BLaER1 treated with 17β-estradiol and CSF1 and Interleukin-3, amounts not matched to agents 10 nM and 100 nM (cell line): ENCODE results near the gene LRRC23.
"Not testable (repeated sequence)": the region's sequence is repeated elsewhere in the genome, so short reads cannot be mapped to it uniquely, and the experiment has no call there.

ENCODE experiments used
- H3K27ac ChIP-seq, 11 experiments: shearing (Covaris generic); formaldehyde crosslinking; 2 replicates each; pipeline ENCODE4 v1.8.1; 2022
- H3K27me3 ChIP-seq, 11 experiments: shearing (Covaris generic); formaldehyde crosslinking; 2 replicates each; pipeline ENCODE4 v1.8.1; 2022
- H3K36me3 ChIP-seq, 11 experiments: shearing (Covaris generic); formaldehyde crosslinking; 2 replicates each; pipeline ENCODE4 v1.8.1; 2022
- H3K4me1 ChIP-seq, 10 experiments: shearing (Covaris generic); formaldehyde crosslinking; 2 replicates each; pipeline ENCODE4 v1.8.1; 2022
- H3K4me2 ChIP-seq, 11 experiments: shearing (Covaris generic); formaldehyde crosslinking; 2 replicates each; pipeline ENCODE4 v1.8.1; 2022
- H3K4me3 ChIP-seq, 10 experiments: shearing (Covaris generic); formaldehyde crosslinking; 2 replicates each; pipeline ENCODE4 v1.8.1; 2022
- H3K9ac ChIP-seq, 11 experiments: shearing (Covaris generic); formaldehyde crosslinking; 2 replicates each; pipeline ENCODE4 v1.8.1; 2022
- H3K9me3 ChIP-seq, 11 experiments: shearing (Covaris generic); formaldehyde crosslinking; replicated peaks in 1 of 11; 2 replicates each; pipeline ENCODE4 v1.8.1; 2022
- H4K20me1 ChIP-seq, 11 experiments: shearing (Covaris generic); formaldehyde crosslinking; 2 replicates each; pipeline ENCODE4 v1.8.1; 2022
- Cebpa-rat ChIP-seq, 11 experiments: shearing (Covaris generic); IDR thresholded peaks; 2 replicates each; pipeline ENCODE4 v1.8.1; 2022

The LRRC23 gene

DNA sequence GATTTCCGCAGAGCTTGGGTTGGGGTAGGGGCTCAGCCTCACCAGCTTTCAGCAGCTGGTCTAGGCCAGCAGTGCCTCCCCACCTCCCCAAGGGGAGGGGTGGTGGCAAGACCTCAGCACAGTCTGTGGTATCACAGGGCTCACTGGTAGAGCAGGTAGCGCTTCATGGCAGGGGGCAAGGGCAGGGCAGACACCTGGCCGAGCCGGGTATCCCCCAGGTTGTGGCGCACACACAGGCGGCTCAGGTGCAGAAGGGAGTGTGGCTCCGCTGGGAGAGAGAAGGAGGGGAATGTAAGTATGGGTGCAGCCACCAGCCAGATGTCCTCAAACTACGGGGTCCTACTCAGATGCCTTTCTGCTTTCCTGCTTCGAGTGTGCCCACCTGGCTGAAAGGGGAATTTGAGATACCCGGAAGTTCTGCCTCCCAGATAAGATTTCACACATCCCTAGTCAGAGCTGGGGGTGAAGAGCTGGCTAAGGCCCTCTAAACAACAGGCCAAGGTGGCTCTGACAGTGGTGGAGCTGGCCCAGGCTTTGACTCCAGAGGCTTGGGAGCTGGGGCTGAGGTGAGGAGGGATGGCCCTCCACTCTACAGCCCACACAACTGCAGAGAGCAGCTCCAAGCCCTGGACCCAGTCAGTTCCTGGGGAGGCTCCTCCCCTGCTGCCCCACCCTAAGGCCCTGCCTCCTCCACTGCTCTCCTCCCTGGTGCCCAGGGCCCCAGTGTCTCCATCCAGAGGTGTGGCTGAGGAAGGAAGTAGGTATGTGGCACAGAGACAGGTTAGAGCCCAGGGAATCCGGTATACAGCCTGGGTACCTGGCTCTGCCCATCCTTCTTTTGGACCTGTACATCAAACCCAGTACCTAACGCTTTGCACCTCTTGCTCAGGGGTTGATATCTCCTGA, 33.3 kb upstream of the LRRC23 start:
- Histone ChIP-seq H3K9ac (peak overlapping the region; percentile 82 to 99 (median 90); a peak in 20 of 22 replicates), H3K36me3 (peaks cover 31 to 56% (median 43%) of the 10 kb centered on the region in 11 experiments)
- no peak for TF ChIP-seq Cebpa-rat (IDR thresholded peaks at IDR 0.05)

DNA sequence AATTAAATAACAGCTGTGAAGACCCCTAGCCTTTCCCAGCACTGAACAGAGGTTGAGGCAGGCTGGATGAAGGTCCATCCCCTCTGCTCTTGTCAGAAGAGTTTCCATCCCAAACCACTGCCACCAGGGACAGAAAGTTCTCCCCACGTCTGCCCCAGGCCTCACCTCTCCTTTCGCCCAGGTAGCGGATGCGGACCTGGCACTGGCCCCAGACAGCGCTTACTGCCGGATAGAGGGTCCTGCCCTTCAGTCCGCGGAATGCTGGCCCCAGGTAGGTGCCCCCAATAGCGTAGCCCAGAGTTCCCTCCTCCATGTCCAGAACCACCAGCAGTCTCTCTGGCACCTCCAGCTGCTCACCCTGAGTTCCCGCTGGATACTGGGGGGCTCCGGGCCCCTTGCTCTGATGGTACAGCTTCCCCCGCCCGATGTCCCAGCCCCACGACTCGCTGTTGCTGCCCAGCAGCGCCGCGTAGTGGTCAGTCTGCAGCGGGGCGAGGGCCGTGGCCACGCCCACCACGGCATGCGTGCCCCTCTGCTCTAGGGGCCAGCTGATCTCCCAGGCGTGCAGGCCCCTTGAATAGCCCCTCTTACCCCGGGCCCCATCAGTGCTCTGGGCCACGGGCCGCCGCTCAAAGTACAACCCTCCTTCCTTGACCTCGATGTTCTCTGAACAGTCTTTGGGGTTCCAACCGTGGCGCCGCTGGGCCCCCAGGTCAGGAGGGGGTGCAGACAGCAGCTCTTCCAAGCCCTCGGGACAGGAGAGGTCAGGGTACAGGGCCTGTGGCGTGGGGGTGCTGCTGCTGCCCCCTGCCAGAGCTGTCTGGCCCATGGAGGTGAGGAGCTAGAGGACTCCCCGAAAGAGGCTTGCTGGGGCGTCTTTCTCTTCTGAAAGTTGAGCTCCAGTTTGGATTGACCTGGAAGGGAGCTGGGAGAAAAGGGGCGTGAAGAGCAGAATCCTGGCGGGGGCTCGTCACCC, 32.3 kb upstream of the LRRC23 start:
- Histone ChIP-seq H3K9ac (peak overlapping the region; percentile 82 to 99 (median 90)), H3K4me1 (peaks cover 47 to 62% (median 55%) of the 10 kb centered on the region in 10 experiments), H3K4me2 (peak overlapping the region; percentile 94 to 100 (median 99)), H3K27ac (peak overlapping the region; percentile 57 to 94 (median 86)), H4K20me1 (peaks cover 43 to 56% (median 48%) of the 10 kb centered on the region in 11 experiments), H3K36me3 (peaks cover 29 to 65% (median 43%) of the 10 kb centered on the region in 11 experiments), H3K27me3 (no peaks in the 10 kb centered on the region), H3K4me3 (peak overlapping the region; percentile 66 to 92 (median 76)), H3K9me3 (no peaks in the 10 kb centered on the region)
- TF ChIP-seq Cebpa-rat (IDR thresholded peaks at IDR 0.05): no peak

More for the DNA sequence above, 33.3 kb upstream of the LRRC23 start:
- peak overlapping the region in 7 of 11 experiments; percentile 1 to 94 (median 82); a peak in 8 of 22 replicates for H3K27ac ChIP-seq
- H3K9me3 ChIP-seq: no peaks in the 10 kb centered on the region
- no peaks in the 10 kb centered on the region for H3K27me3 ChIP-seq
- H4K20me1 ChIP-seq: peaks cover 43 to 60% (median 55%) of the 10 kb centered on the region in 11 experiments
- peak overlapping the region; percentile 66 to 92 (median 76); a peak in 19 of 20 replicates for H3K4me3 ChIP-seq
- peaks cover 54 to 70% (median 62%) of the 10 kb centered on the region in 10 experiments for H3K4me1 ChIP-seq
- peak overlapping the region; percentile 94 to 100 (median 99) for H3K4me2 ChIP-seq

DNA sequence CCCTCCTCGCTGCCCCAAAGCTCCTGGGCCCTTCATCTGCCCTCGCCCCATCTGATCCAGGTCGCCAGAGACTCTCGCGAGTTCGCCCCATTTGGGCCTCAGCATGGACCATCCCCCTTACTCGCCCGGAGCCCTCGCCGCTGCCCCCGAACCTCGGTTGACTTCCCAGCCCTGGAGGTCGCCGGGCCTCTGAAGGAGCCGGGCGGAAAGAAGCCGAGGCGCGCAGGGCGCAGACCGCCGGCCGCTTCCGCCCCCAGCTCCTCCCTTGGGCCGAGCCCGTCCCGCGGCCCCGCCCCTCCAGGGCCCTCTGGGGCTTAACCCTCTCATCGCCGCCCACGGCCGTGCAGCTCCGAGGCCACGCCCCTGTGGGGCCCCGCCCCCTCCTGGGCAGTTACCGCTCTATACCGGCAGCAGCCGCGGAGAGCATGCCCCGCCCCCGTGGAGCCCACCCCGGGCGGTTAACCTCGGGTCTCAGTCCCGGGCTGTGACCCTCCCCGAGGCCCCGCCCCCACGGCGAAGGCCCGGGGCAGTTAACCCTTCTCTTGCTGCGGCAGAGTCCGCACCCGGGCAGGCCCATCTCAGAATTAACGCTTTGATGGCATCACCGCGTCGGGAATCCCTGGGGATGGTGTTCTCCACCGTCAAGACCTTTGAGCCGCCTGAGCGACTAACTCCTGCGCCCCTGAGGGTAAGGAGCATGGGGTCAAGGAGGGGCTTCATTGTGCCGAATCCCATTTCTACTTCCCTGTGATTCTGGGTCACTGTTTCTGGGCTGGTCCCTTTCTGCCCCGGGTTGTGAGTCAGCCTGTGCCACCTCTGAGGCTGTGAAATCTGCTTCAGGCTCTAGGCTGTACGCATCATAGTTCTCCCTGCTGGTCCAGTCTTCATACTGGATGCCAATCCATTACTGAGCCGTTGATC, 31.3 kb upstream of the LRRC23 start, which contains the start of gene SPSB2:
Gene SPSB2, minus strand, starts transcription at position 210 of the 921 bp plus-strand sequence. CDS start 402 bp downstream, outside the sequence.
- Histone ChIP-seq H3K27ac (peak within 1 kb of the TSS; percentile 57 to 94 (median 86)), H3K27me3 (no peaks in the 10 kb centered on the region), H3K4me2 (peak within 1 kb of the TSS; percentile 94 to 100 (median 99)), H3K9ac (peak within 1 kb of the TSS; percentile 82 to 99 (median 90)), H3K4me3 (peak within 1 kb of the TSS; percentile 66 to 92 (median 76)), H4K20me1 (peaks cover 38 to 46% (median 40%) of the 10 kb centered on the region in 11 experiments), H3K4me1 (peaks cover 47 to 60% (median 54%) of the 10 kb centered on the region in 10 experiments), H3K9me3 (no peaks in the 10 kb centered on the region), H3K36me3 (peaks cover 29 to 73% (median 47%) of the 10 kb centered on the region in 11 experiments)
- no peak for TF ChIP-seq Cebpa-rat (IDR thresholded peaks at IDR 0.05)

DNA sequence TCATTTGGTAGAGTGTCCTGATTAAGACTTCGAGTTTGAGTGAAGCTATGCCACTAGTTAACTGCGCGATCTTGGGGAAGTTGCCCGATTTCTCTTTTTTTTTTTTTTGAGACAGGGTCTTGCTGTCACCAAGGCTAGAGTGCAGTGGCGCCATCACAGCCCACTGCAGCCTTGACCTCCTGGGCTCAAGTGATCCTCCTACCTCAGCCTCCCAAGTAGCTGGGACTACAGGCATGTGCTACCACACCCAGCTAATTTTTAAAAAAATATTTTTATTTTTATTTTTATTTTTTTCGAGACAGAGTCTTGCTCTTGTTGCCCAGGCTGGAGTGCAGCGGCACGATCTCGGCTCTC, 30.6 kb upstream of the LRRC23 start:
- H3K9me3 ChIP-seq, H3K27me3 ChIP-seq: not testable (repeated sequence)
- Histone ChIP-seq H3K36me3 (peaks cover 29 to 71% (median 45%) of the 10 kb centered on the region in 11 experiments), H3K4me2 (peak overlapping the region; percentile 76 to 100 (median 99)), H3K4me3 (peak overlapping the region; percentile 66 to 92 (median 76)), H3K4me1 (peaks cover 41 to 53% (median 48%) of the 10 kb centered on the region in 10 experiments), H3K9ac (peak overlapping the region; percentile 82 to 99 (median 90); a peak in 21 of 22 replicates), H4K20me1 (peaks cover 32 to 40% (median 33%) of the 10 kb centered on the region in 11 experiments), H3K27ac (peak overlapping the region in 10 of 11 experiments; percentile 64 to 94 (median 87); a peak in 21 of 22 replicates)

- H4K20me1 ChIP-seq, H3K4me2 ChIP-seq, H3K9ac ChIP-seq, H3K4me3 ChIP-seq, H3K27me3 ChIP-seq, H3K9me3 ChIP-seq: not testable (repeated sequence)
- Histone ChIP-seq H3K36me3 (peaks cover 14 to 77% (median 33%) of the 10 kb centered on the region in 11 experiments), H3K4me1 (peaks cover 0 to 17% (median under 1%) of the 10 kb centered on the region in 10 experiments; a peak in 14 of 20 replicates), H3K27ac (peak overlapping the region in 1 of 11 experiments; percentile 16; a peak in 2 of 22 replicates)
These were observed 24.8 kb upstream of the LRRC23 start for GRCh38 chr12:6879824-6880223.

- Histone ChIP-seq H3K9ac (no peak overlapping the region), H3K4me1 (peaks cover 0 to 32% (median 7%) of the 10 kb centered on the region in 10 experiments; a peak in 12 of 20 replicates), H3K9me3 (no peaks in the 10 kb centered on the region), H3K27me3 (no peaks in the 10 kb centered on the region), H4K20me1 (no peaks in the 10 kb centered on the region), H3K27ac (no peak overlapping the region), H3K36me3 (peaks cover 16 to 53% (median 28%) of the 10 kb centered on the region in 11 experiments; a peak in 21 of 22 replicates), H3K4me2 (no peak overlapping the region), H3K4me3 (no peak overlapping the region)
- TF ChIP-seq Cebpa-rat (IDR thresholded peaks at IDR 0.05): no peak
These were observed 21.4 kb upstream of the LRRC23 start for GRCh38 chr12:6883252-6883651.

GRCh38 chr12:6883683-6884082, 20.9 kb upstream of the LRRC23 start:
- H4K20me1 ChIP-seq: no peaks in the 10 kb centered on the region
- no peak overlapping the region for H3K4me3 ChIP-seq
- H3K4me1 ChIP-seq: peaks cover 0 to 36% (median 9%) of the 10 kb centered on the region in 10 experiments; a peak in 12 of 20 replicates
- no peak for TF ChIP-seq Cebpa-rat (IDR thresholded peaks at IDR 0.05)
- no peak overlapping the region for H3K4me2 ChIP-seq
- no peaks in the 10 kb centered on the region for H3K9me3 ChIP-seq
- H3K9ac ChIP-seq: no peak overlapping the region
- no peaks in the 10 kb centered on the region for H3K27me3 ChIP-seq
- no peak overlapping the region for H3K27ac ChIP-seq
- H3K36me3 ChIP-seq: peaks cover 16 to 50% (median 28%) of the 10 kb centered on the region in 11 experiments; a peak in 21 of 22 replicates
